Endothelial cell of umbilical vein (primary cell): ENCODE measurements around the gene ARNT2. TPM values are rescaled to one million over a fixed set of nuclear protein-coding genes. Genes with fewer than 3 reads are reported as not detected.

ENCODE experiments used
- BruUV-seq: library from RNA; stranded (reverse); fragments of 400-500 nt; replicated peaks from 2 replicates; lab custom pipeline; 2021; lab: Mats Ljungman, UMichigan
- CTCF ChIA-PET: fragments of 300-600, 350-600 bp; sonication (Branson Sonifier 250); formaldehyde crosslinking; loops from one replicate; lab custom pipeline; 2021; ENCODE audit warnings: antibody characterized with exemption, inconsistent platforms; lab: Charles Lee
- POLR2A ChIA-PET: fragments of 300-600, 350-600 bp; sonication (Branson Sonifier 250); formaldehyde crosslinking; loops from one replicate; lab custom pipeline; 2021; ENCODE audit warnings: antibody characterized with exemption, inconsistent platforms; lab: Charles Lee
- DNase-seq: peaks from one replicate; pipeline ENCODE4 v3.0.0-alpha.2; 2011; ENCODE audit warnings: low read depth, low spot score
- FAIRE-seq: peaks from 2 replicates; lab custom pipeline; 2011; peaks lifted over from hg19 to GRCh38; lab: Jason Lieb, UNC
- H2AFZ ChIP-seq: 2 replicates; pipeline ENCODE4 v1.6.0; 2012; ENCODE audit warnings: low read depth, low read length, control low read depth, inconsistent platforms
- H3K27ac ChIP-seq: 2 replicates; pipeline ENCODE4 v1.5.1; 2011; ENCODE audit warnings: low read depth, mild to moderate bottlenecking, control low read depth, low read length, moderate library complexity; ENCODE audit not compliant: insufficient read depth
- H3K27me3 ChIP-seq, 2 experiments: 2 replicates each; pipeline versions ENCODE4 v1.6.0 to v1.6.1; 2011; ENCODE audit warnings: low read length in 2 of 2, mixed read lengths in 1 of 2; ENCODE audit not compliant: control insufficient read depth in 2 of 2, insufficient read depth in 2 of 2
- H3K36me3 ChIP-seq, 2 experiments: 2 replicates in 1 of 2; 3 replicates in 1 of 2; pipeline ENCODE4 v1.5.1; 2011; ENCODE audit warnings: low read length in 2 of 2, mild to moderate bottlenecking in 1 of 2, moderate library complexity in 1 of 2; ENCODE audit not compliant: control insufficient read depth in 2 of 2, insufficient read depth in 2 of 2; ENCODE audit errors: extremely low read depth in 1 of 2
- H3K4me1 ChIP-seq: 3 replicates; pipeline ENCODE4 v1.5.1; 2011; ENCODE audit warnings: mild to moderate bottlenecking, low read length; ENCODE audit not compliant: control insufficient read depth, insufficient read depth; ENCODE audit errors: extremely low read depth
- H3K4me2 ChIP-seq: 2 replicates; pipeline ENCODE4 v1.6.1; 2011; ENCODE audit warnings: low read length, control low read depth, mixed read lengths; ENCODE audit not compliant: insufficient read depth
- H3K4me3 ChIP-seq, 3 experiments: fragments of 200-600 bp in 1 of 3; sonication (generic), shearing (Covaris generic) in 1 of 3; replicated peaks in 1 of 3; 2 replicates each; pipeline ENCODE4 v1.5.1; 2011 to 2016; ENCODE audit warnings: control low read depth in 3 of 3, low read length in 3 of 3, mild to moderate bottlenecking in 2 of 3, inconsistent platforms in 1 of 3, low read depth in 1 of 3, moderate library complexity in 1 of 3; ENCODE audit not compliant: insufficient read depth in 1 of 3
- H3K79me2 ChIP-seq: 2 replicates; pipeline ENCODE4 v1.6.0; 2012; ENCODE audit warnings: low read length, inconsistent platforms; ENCODE audit not compliant: control insufficient read depth, insufficient read depth
- H3K9ac ChIP-seq: replicated peaks from 2 replicates; pipeline ENCODE3; 2011; ENCODE audit warnings: low read length, control low read depth; ENCODE audit not compliant: insufficient read depth; ENCODE audit errors: extremely low read depth
- H3K9me1 ChIP-seq: replicated peaks from 3 replicates; pipeline ENCODE4 v1.6.0; 2011; ENCODE audit warnings: mild to moderate bottlenecking, low read length; ENCODE audit not compliant: control insufficient read depth, insufficient read depth; ENCODE audit errors: extremely low read depth
- H3K9me3 ChIP-seq: replicated peaks from 2 replicates; pipeline ENCODE4 v1.5.1; 2012; ENCODE audit warnings: low read length, inconsistent platforms; ENCODE audit not compliant: control insufficient read depth, insufficient read depth
- H4K20me1 ChIP-seq: replicated peaks from 2 replicates; pipeline ENCODE3; 2011; ENCODE audit warnings: mild to moderate bottlenecking, low read length; ENCODE audit not compliant: control insufficient read depth, insufficient read depth; ENCODE audit errors: extremely low read depth
- EZH2 ChIP-seq: IDR thresholded peaks from 2 replicates; pipeline ENCODE4 v1.6.1; 2012; ENCODE audit warnings: borderline replicate concordance, low read depth, mild to moderate bottlenecking, moderate library complexity, low read length, inconsistent platforms; ENCODE audit not compliant: severe bottlenecking
- FOS ChIP-seq: IDR thresholded peaks from 2 replicates; pipeline ENCODE4 v1.6.1; 2011; ENCODE audit warnings: mild to moderate bottlenecking, low read length, moderate library complexity, borderline replicate concordance; ENCODE audit not compliant: insufficient read depth
- GATA2 ChIP-seq: IDR thresholded peaks from 2 replicates; pipeline ENCODE4 v1.7.0; 2011; ENCODE audit warnings: low read depth, mild to moderate bottlenecking, moderate library complexity, mixed read lengths, low read length; ENCODE audit not compliant: insufficient read length, insufficient read depth
- JUN ChIP-seq: IDR thresholded peaks from 2 replicates; pipeline ENCODE4 v1.6.1; 2011; ENCODE audit warnings: borderline replicate concordance, low read depth; ENCODE audit not compliant: insufficient read length, insufficient read depth
- MYC ChIP-seq: IDR thresholded peaks from one replicate; pipeline ENCODE4 v1.6.1; 2011; ENCODE audit warnings: mild to moderate bottlenecking, low read depth, low read length
- POLR2A ChIP-seq: IDR thresholded peaks from 2 replicates; pipeline ENCODE4 v1.6.1; 2012; ENCODE audit warnings: low read depth, mild to moderate bottlenecking, control low read depth, low read length
- POLR2AphosphoS5 ChIP-seq: IDR thresholded peaks from 2 replicates; pipeline ENCODE4 v1.6.1; 2012; ENCODE audit warnings: low read depth, mild to moderate bottlenecking, control low read depth, low read length, moderate library complexity; ENCODE audit not compliant: insufficient read depth
- dilution Hi-C: fragments of 300-500 bp; cut with MboI; formaldehyde crosslinking; loops from one replicate; pipeline ENCODE4 v1.15.0; 2019; ENCODE audit warnings: low sequenced_read_pairs; ENCODE audit not compliant: extremely low pct_ligation_motif_present
- intact Hi-C: fragments of 100-400 bp; cut with micrococcal nuclease; formaldehyde crosslinking; loops from one replicate; pipeline ENCODE4 v1.10.0; 2022
- polyA plus RNA-seq, 4 experiments: library from polyadenylated mRNA; depleted of rRNA in 3 of 4; stranded (reverse) in 3 of 4; unstranded in 1 of 4; fragments of >200 nt; gene quantifications; 2 replicates each; pipeline versions ENCODE4 v1.2.1 to v1.2.3, GENCODE V29; 2011 to 2012; ENCODE audit warnings: missing spikeins in 1 of 4
- total RNA-seq: library from RNA; stranded (reverse); gene quantifications from 2 replicates; pipeline ENCODE4 v1.2.3, GENCODE V29; 2021
- TF ChIP-seq, protein P1 (sequence below), 2 donors: IDR thresholded peaks; 1 replicate in 1 of 2; 2 replicates in 1 of 2; pipeline ENCODE4 v1.5.1; 2011; ENCODE audit warnings: low read length in 2 of 2, mild to moderate bottlenecking in 2 of 2, moderate library complexity in 2 of 2, control low read depth in 1 of 2, inconsistent platforms in 1 of 2, low read depth in 1 of 2; ENCODE audit not compliant: insufficient read depth in 1 of 2; ENCODE audit errors: extremely low read depth in 1 of 2
- TF ChIP-seq, protein P2 (sequence below): IDR thresholded peaks from 2 replicates; pipeline ENCODE4 v1.6.1; 2011; ENCODE audit not compliant: insufficient read depth, insufficient read length

ARNT2 gene
- total and polyA plus RNA-seq, 2 donors (not counting 3 experiments of a cell fraction or from before 2014, with no cell fraction given) = 0.03 to 0.20 TPM

DNA sequence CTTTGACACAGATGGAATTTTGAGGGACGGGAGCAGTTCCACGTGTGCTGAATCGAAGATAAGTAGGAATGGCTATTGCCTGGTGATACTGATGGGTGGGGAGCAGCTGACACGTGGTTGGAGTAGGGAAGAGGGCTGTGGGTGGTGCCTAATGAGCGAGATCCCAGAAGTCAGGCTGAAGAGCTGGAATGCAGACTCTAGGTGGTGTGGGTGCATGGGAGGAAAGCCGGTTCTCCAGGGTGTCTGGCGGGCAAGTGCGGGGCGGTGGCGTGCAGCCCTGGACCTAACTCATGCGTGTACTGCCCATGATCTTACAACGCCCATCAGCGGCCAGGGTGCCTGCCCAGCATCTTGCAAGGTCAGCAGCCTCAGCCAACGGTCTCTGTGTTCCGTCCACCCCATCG is 63.1 kb downstream of the ARNT2 start:
- no peaks in the 10 kb centered on the region for H3K9me1 ChIP-seq
- H3K79me2 ChIP-seq = no peaks in the 10 kb centered on the region
- H3K36me3 ChIP-seq = no peaks in the 10 kb centered on the region
- H3K4me3 ChIP-seq = no peak overlapping the region
- TF ChIP-seq POLR2A (no peak), JUN (no peak), FOS (no peak), MYC (no peak), POLR2AphosphoS5 (no peak), EZH2 (no peak), GATA2 (no peak)
- TF ChIP-seq, protein P1, sequence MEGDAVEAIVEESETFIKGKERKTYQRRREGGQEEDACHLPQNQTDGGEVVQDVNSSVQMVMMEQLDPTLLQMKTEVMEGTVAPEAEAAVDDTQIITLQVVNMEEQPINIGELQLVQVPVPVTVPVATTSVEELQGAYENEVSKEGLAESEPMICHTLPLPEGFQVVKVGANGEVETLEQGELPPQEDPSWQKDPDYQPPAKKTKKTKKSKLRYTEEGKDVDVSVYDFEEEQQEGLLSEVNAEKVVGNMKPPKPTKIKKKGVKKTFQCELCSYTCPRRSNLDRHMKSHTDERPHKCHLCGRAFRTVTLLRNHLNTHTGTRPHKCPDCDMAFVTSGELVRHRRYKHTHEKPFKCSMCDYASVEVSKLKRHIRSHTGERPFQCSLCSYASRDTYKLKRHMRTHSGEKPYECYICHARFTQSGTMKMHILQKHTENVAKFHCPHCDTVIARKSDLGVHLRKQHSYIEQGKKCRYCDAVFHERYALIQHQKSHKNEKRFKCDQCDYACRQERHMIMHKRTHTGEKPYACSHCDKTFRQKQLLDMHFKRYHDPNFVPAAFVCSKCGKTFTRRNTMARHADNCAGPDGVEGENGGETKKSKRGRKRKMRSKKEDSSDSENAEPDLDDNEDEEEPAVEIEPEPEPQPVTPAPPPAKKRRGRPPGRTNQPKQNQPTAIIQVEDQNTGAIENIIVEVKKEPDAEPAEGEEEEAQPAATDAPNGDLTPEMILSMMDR (IDR thresholded peaks at IDR 0.05; ENCODE audit: extremely low read depth in 1 of 2, insufficient read depth in 1 of 2, low read depth in 1 of 2, low read length in 2 of 2) = no peak
- TF ChIP-seq, protein P2, sequence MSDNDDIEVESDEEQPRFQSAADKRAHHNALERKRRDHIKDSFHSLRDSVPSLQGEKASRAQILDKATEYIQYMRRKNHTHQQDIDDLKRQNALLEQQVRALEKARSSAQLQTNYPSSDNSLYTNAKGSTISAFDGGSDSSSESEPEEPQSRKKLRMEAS = no peak
- ChIA-PET CTCF (interaction anchor here (0.8 to 1.3 kb wide), 2 partner anchors 100 to 502 kb away, joined by 3 read pairs; no protein-coding TSS in a partner anchor), POLR2A (no interaction called here)
- no peaks in the 10 kb centered on the region for H3K9me3 ChIP-seq
- intact Hi-C loops = no loop called here
- no peak overlapping the region for H3K9ac ChIP-seq
- dilution Hi-C loops = no loop called here
- H3K27me3 ChIP-seq = no peaks in the 10 kb centered on the region
- no peaks in the 10 kb centered on the region for H3K4me1 ChIP-seq
- no peak overlapping the region for H3K4me2 ChIP-seq
- FAIRE-seq = no peak
- DNase-seq = no peak
- H3K27ac ChIP-seq = no peak overlapping the region
- H4K20me1 ChIP-seq = no peaks in the 10 kb centered on the region
- no peak overlapping the region for H2AFZ ChIP-seq
- BruUV-seq = no TSS peak
